HG03097 (cell line): ENCODE measurements around the gene ATRN.
A peak's percentile ranks its signal among the peaks of the same experiment; 100 is the strongest.
"Not testable (repeated sequence)": the region's sequence is repeated elsewhere in the genome, so short reads cannot be mapped to it uniquely, and the experiment has no call there.

Experiments used
- ATAC-seq: cut with Tn5 transposase; IDR thresholded peaks from one replicate; pipeline ENCODE4 v1.9.1; 2021; ENCODE audit not compliant: unreplicated experiment, low FRiP score

The ATRN gene

GRCh38 chr20:3465301-3465700, 5.5 kb upstream of the ATRN start:
- ATAC-seq = no peak

- no peak for ATAC-seq
These were observed 601 bp upstream of the ATRN start for GRCh38 chr20:3470208-3470626.

- peak; percentile 28 for ATAC-seq
These were observed 691 bp downstream of the ATRN start for GRCh38 chr20:3471397-3472021.

GRCh38 chr20:3472105-3472504, 1.3 kb downstream of the ATRN start:
- ATAC-seq = no peak

- ATAC-seq = no peak
These were observed 2.5 kb downstream of the ATRN start for GRCh38 chr20:3473324-3473723.

GRCh38 chr20:3473944-3474343, 3.1 kb downstream of the ATRN start:
- no peak for ATAC-seq

GRCh38 chr20:3477003-3477860, 6.4 kb downstream of the ATRN start:
- ATAC-seq = not testable (repeated sequence)

- ATAC-seq = no peak
These were observed 7.2 kb downstream of the ATRN start for GRCh38 chr20:3477861-3478544.

GRCh38 chr20:3479025-3479424, 8.2 kb downstream of the ATRN start:
- ATAC-seq = no peak

GRCh38 chr20:3479759-3480615, 9.2 kb downstream of the ATRN start:
- ATAC-seq = no peak

GRCh38 chr20:3483309-3483708, 12.5 kb downstream of the ATRN start:
- no peak for ATAC-seq

- no peak for ATAC-seq
These were observed 13.0 kb downstream of the ATRN start for GRCh38 chr20:3483784-3484183.

GRCh38 chr20:3485913-3486312, 15.1 kb downstream of the ATRN start:
- ATAC-seq = no peak

GRCh38 chr20:3486850-3487249, 16.0 kb downstream of the ATRN start:
- ATAC-seq = no peak

GRCh38 chr20:3492669-3493068, 21.9 kb downstream of the ATRN start:
- no peak for ATAC-seq

GRCh38 chr20:3494218-3494617, 23.4 kb downstream of the ATRN start:
- ATAC-seq = no peak

GRCh38 chr20:3502878-3503277, 32.1 kb downstream of the ATRN start:
- ATAC-seq = no peak

GRCh38 chr20:3505148-3505547, 34.3 kb downstream of the ATRN start:
- no peak for ATAC-seq

GRCh38 chr20:3509064-3509463, 38.2 kb downstream of the ATRN start:
- ATAC-seq = no peak

GRCh38 chr20:3510110-3510509, 39.3 kb downstream of the ATRN start:
- no peak for ATAC-seq

- not testable (repeated sequence) for ATAC-seq
These were observed 41.4 kb downstream of the ATRN start for GRCh38 chr20:3512239-3512638.
